ENCODE measurements around the gene KATNB1. TPM values are rescaled to one million over a fixed set of nuclear protein-coding genes. Genes with fewer than 3 reads are reported as not detected.

KATNB1 gene
- total RNA-seq, 1 experiment from 2014 or later, result 32.2 TPM

GRCh38 chr16:57709663-57710062 is 25.9 kb upstream of the KATNB1 start:
- H3K36me3 ChIP-seq (ENCODE audit: control insufficient read depth in 1 of 2, insufficient read depth in 2 of 2, low read length in 2 of 2), result no peaks in the 10 kb centered on the region
- no peak overlapping the region for H3K4me3 ChIP-seq (replicated peaks in 1 of 2; ENCODE audit: low read depth in 1 of 2, low read length in 2 of 2)
- H3K9me3 ChIP-seq (ENCODE audit: control insufficient read depth in 1 of 2, insufficient read depth in 1 of 2, low read depth in 1 of 2, low read length in 2 of 2), result no peaks in the 10 kb centered on the region
- H3K4me2 ChIP-seq (ENCODE audit: low read length), result no peak overlapping the region
- ATAC-seq (no peak), DNase-seq (ENCODE audit: low read depth, low spot score) (no peak)
- no peaks in the 10 kb centered on the region for H3K9me2 ChIP-seq (ENCODE audit: insufficient read depth)
- no peak overlapping the region for H3K9ac ChIP-seq (ENCODE audit: low read length)
- BruUV-seq (replicated peaks), result no TSS peak
- H3K79me2 ChIP-seq (ENCODE audit: insufficient read depth, low read length), result no peaks in the 10 kb centered on the region
- no peak overlapping the region for H2AFZ ChIP-seq (ENCODE audit: low read depth, low read length, poor library complexity, severe bottlenecking)
- peaks cover 10% of the 10 kb centered on the region for H3K27me3 ChIP-seq (ENCODE audit: insufficient read depth, low read length)
- ChIA-PET CTCF (no interaction called here), RAD21 (ENCODE audit: low non-redundant PET in 1 of 2, low total read pairs in 2 of 2, uncharacterized antibody in 2 of 2, unreplicated experiment in 2 of 2) (no interaction called here), POLR2A (no interaction called here)
- intact Hi-C loops (cut with micrococcal nuclease), result no loop called here
- no peaks in the 10 kb centered on the region for H3K4me1 ChIP-seq (ENCODE audit: control insufficient read depth in 1 of 2, insufficient read depth in 2 of 2, low read length in 2 of 2)
- TF ChIP-seq JUND (IDR thresholded peaks at IDR 0.05) (no peak), YY1 (IDR thresholded peaks at IDR 0.05; ENCODE audit: extremely low read depth, insufficient replicate concordance, low read depth, low read length) (no peak), SP1 (IDR thresholded peaks at IDR 0.05; ENCODE audit: low read depth) (no peak), CEBPB (IDR thresholded peaks at IDR 0.05; ENCODE audit: low read depth) (no peak), POLR2A (IDR thresholded peaks at IDR 0.05; ENCODE audit: borderline replicate concordance, extremely low read depth, insufficient read depth, insufficient read length) (no peak), CBX3 (IDR thresholded peaks at IDR 0.05; ENCODE audit: low read depth) (no peak), EGR1 (IDR thresholded peaks at IDR 0.05; ENCODE audit: low read depth) (no peak), REST (IDR thresholded peaks at IDR 0.05; ENCODE audit: low read depth) (no peak), ZFX (IDR thresholded peaks at IDR 0.05) (no peak)
- H4K20me1 ChIP-seq (ENCODE audit: insufficient read depth), result no peaks in the 10 kb centered on the region
- H3K27ac ChIP-seq (ENCODE audit: low read depth, low read length), result no peak overlapping the region

- no peak for TF ChIP-seq CTCF (IDR thresholded peaks at IDR 0.05 in 2 of 3, conservative IDR thresholded peaks at IDR 0.05 in 1 of 3; ENCODE audit: borderline replicate concordance in 1 of 3, insufficient read depth in 1 of 3, low read depth in 2 of 3, low read length in 2 of 3)
- no peak for TF ChIP-seq TCF7L2 (IDR thresholded peaks at IDR 0.05; ENCODE audit: borderline replicate concordance, extremely low read depth, insufficient read depth, insufficient read length)
- TF ChIP-seq YY1 (IDR thresholded peaks at IDR 0.05; ENCODE audit: extremely low read depth, insufficient replicate concordance, low read depth, low read length), result no peak
- TF ChIP-seq RAD21 (IDR thresholded peaks at IDR 0.05; ENCODE audit: low read depth), result no peak
- TF ChIP-seq CEBPB (IDR thresholded peaks at IDR 0.05; ENCODE audit: low read depth), result no peak
- no peak for TF ChIP-seq ZNF274 (IDR thresholded peaks at IDR 0.05; ENCODE audit: low read depth, low read length)
- TF ChIP-seq ELF1 (IDR thresholded peaks at IDR 0.05; ENCODE audit: borderline replicate concordance, low read depth), result no peak
- TF ChIP-seq FOSL1 (IDR thresholded peaks at IDR 0.05; ENCODE audit: low read depth), result no peak
- TF ChIP-seq SIN3A (IDR thresholded peaks at IDR 0.05; ENCODE audit: low read depth), result no peak
- no peak for TF ChIP-seq ATF3 (IDR thresholded peaks at IDR 0.05)
- no peak for TF ChIP-seq JUND (IDR thresholded peaks at IDR 0.05)
- no peaks in the 10 kb centered on the region for H3K79me2 ChIP-seq (ENCODE audit: insufficient read depth, low read length)
- no peak overlapping the region for H3K4me2 ChIP-seq (ENCODE audit: low read length)
- H3K9me2 ChIP-seq (ENCODE audit: insufficient read depth), result no peaks in the 10 kb centered on the region
- no peaks in the 10 kb centered on the region for H3K9me3 ChIP-seq (ENCODE audit: control insufficient read depth in 1 of 2, insufficient read depth in 1 of 2, low read depth in 1 of 2, low read length in 2 of 2)
- no peak overlapping the region for H3K4me3 ChIP-seq (replicated peaks in 1 of 2; ENCODE audit: low read depth in 1 of 2, low read length in 2 of 2)
- ChIA-PET CTCF (no interaction called here), RAD21 (ENCODE audit: low non-redundant PET in 1 of 2, low total read pairs in 2 of 2, uncharacterized antibody in 2 of 2, unreplicated experiment in 2 of 2) (no interaction called here), POLR2A (no interaction called here)
- ATAC-seq (no peak), DNase-seq (ENCODE audit: low read depth, low spot score) (no peak)
- no peak overlapping the region for H3K27ac ChIP-seq (ENCODE audit: low read depth, low read length)
- H3K9ac ChIP-seq (ENCODE audit: low read length), result no peak overlapping the region
- intact Hi-C loops (cut with micrococcal nuclease), result no loop called here
- H2AFZ ChIP-seq (ENCODE audit: low read depth, low read length, poor library complexity, severe bottlenecking), result no peak overlapping the region
- H3K36me3 ChIP-seq (ENCODE audit: control insufficient read depth in 1 of 2, insufficient read depth in 2 of 2, low read length in 2 of 2), result no peaks in the 10 kb centered on the region
- BruUV-seq (replicated peaks), result no TSS peak
- no peaks in the 10 kb centered on the region for H3K4me1 ChIP-seq (ENCODE audit: control insufficient read depth in 1 of 2, insufficient read depth in 2 of 2, low read length in 2 of 2)
- no peaks in the 10 kb centered on the region for H4K20me1 ChIP-seq (ENCODE audit: insufficient read depth)
- H3K27me3 ChIP-seq (ENCODE audit: insufficient read depth, low read length), result peaks cover 17% of the 10 kb centered on the region
These were observed 24.2 kb upstream of the KATNB1 start for GRCh38 chr16:57711346-57711745.
